Pulmonary artery endothelial cell (primary cell): ENCODE measurements around the gene TTI1. TPM values are rescaled to one million over a fixed set of nuclear protein-coding genes. Genes with fewer than 3 reads are reported as not detected.
"Not testable (repeated sequence)": the region's sequence is repeated elsewhere in the genome, so short reads cannot be mapped to it uniquely, and the experiment has no call there.

ENCODE experiments used
- DNase-seq: peaks from one replicate; pipeline ENCODE4 v3.0.0-alpha.2; 2011; ENCODE audit warnings: low read depth, low spot score
- total RNA-seq: library from RNA; depleted of rRNA; stranded (reverse); fragments of >200 nt; gene quantifications from 2 replicates; pipeline ENCODE4 v1.2.3, GENCODE V29; 2014

The TTI1 gene
- total RNA-seq, 1 donor from 2014 or later = 16.4 TPM

- DNase-seq = no peak
These were observed 20.9 kb downstream of the TTI1 start for GRCh38 chr20:38012332-38012731.

GRCh38 chr20:38011696-38012095, 21.6 kb downstream of the TTI1 start:
- DNase-seq = no peak

GRCh38 chr20:38009416-38009815, 23.8 kb downstream of the TTI1 start:
- not testable (repeated sequence) for DNase-seq

- no peak for DNase-seq
These were observed 24.9 kb downstream of the TTI1 start for GRCh38 chr20:38008233-38008944.

- no peak for DNase-seq
These were observed 25.7 kb downstream of the TTI1 start for GRCh38 chr20:38007526-38007925.

GRCh38 chr20:38005903-38006302, 27.4 kb downstream of the TTI1 start:
- no peak for DNase-seq

- DNase-seq = no peak
These were observed 28.8 kb downstream of the TTI1 start for GRCh38 chr20:38004416-38004815.

GRCh38 chr20:38002422-38002821, 30.8 kb downstream of the TTI1 start:
- no peak for DNase-seq

GRCh38 chr20:38001981-38002380, 31.3 kb downstream of the TTI1 start:
- no peak for DNase-seq

GRCh38 chr20:38001173-38001875, 31.9 kb downstream of the TTI1 start:
- no peak for DNase-seq

GRCh38 chr20:38000293-38000692, 33.0 kb downstream of the TTI1 start:
- DNase-seq = no peak

- DNase-seq = no peak
These were observed 33.6 kb downstream of the TTI1 start for GRCh38 chr20:37999526-38000263.

GRCh38 chr20:37997516-37997915, 35.7 kb downstream of the TTI1 start:
- no peak for DNase-seq

- DNase-seq = no peak
These were observed 37.2 kb downstream of the TTI1 start for GRCh38 chr20:37995856-37996605.

GRCh38 chr20:37994512-37994911, 38.7 kb downstream of the TTI1 start:
- no peak for DNase-seq

- no peak for DNase-seq
These were observed 40.4 kb downstream of the TTI1 start for GRCh38 chr20:37992802-37993409.

GRCh38 chr20:37991908-37992307, 41.3 kb downstream of the TTI1 start:
- no peak for DNase-seq

- no peak for DNase-seq
These were observed 41.9 kb downstream of the TTI1 start for GRCh38 chr20:37991157-37991866.

GRCh38 chr20:37990571-37991151, 42.6 kb downstream of the TTI1 start:
- DNase-seq = no peak

GRCh38 chr20:37989601-37990295, 43.5 kb downstream of the TTI1 start:
- DNase-seq = no peak
